ENCODE measurements around the gene PRR33. TPM values are rescaled to one million over a fixed set of nuclear protein-coding genes. Genes with fewer than 3 reads are reported as not detected.

Gene PRR33
- total RNA-seq, 2 donors from 2014 or later, result not detected

- ATAC-seq (no peak), DNase-seq (no peak)
- intact Hi-C loops (cut with DNase I, micrococcal nuclease), result no loop called here
Observed at GRCh38 chr11:1846453-1846932, 45.2 kb downstream of the PRR33 start.

- DNase-seq (no peak), ATAC-seq (no peak)
- intact Hi-C loops (cut with DNase I, micrococcal nuclease), result no loop called here
Observed at GRCh38 chr11:1845561-1846452, 45.9 kb downstream of the PRR33 start.

- ATAC-seq (no peak), DNase-seq (no peak)
- intact Hi-C loops (cut with DNase I, micrococcal nuclease), result no loop called here
Observed at GRCh38 chr11:1845095-1845429, 46.6 kb downstream of the PRR33 start.

- DNase-seq (no peak), ATAC-seq (peak; percentile 81)
- intact Hi-C loops (cut with DNase I, micrococcal nuclease), result no loop called here
Observed at GRCh38 chr11:1844221-1845094, 47.2 kb downstream of the PRR33 start.

- intact Hi-C loops (cut with DNase I, micrococcal nuclease), result no loop called here
- DNase-seq, result no peak
- no peak for ATAC-seq
Observed at GRCh38 chr11:1843796-1844195, 47.9 kb downstream of the PRR33 start.

- no peak for ATAC-seq
- peak in 1 of 2 donors; percentile 4 for DNase-seq
- intact Hi-C loops (cut with DNase I, micrococcal nuclease), result no loop called here
Observed at GRCh38 chr11:1843098-1843473, 48.6 kb downstream of the PRR33 start.

GRCh38 chr11:1842149-1843097, 49.3 kb downstream of the PRR33 start:
- intact Hi-C loops (cut with DNase I, micrococcal nuclease), result no loop called here
- DNase-seq (peak in 1 of 2 donors; percentile 9), ATAC-seq (no peak)

GRCh38 chr11:1841511-1842148, 50.1 kb downstream of the PRR33 start:
- DNase-seq (peak in 1 of 2 donors; percentile 4), ATAC-seq (no peak)
- intact Hi-C loops (cut with DNase I, micrococcal nuclease), result no loop called here

GRCh38 chr11:1840780-1841480, 50.8 kb downstream of the PRR33 start:
- peak in 1 of 2 donors; percentile 7 for DNase-seq
- intact Hi-C loops (cut with DNase I, micrococcal nuclease), result no loop called here

GRCh38 chr11:1839924-1840779, 51.5 kb downstream of the PRR33 start:
- ATAC-seq (no peak), DNase-seq (peak; percentile 61 to 70)
- intact Hi-C loops (cut with DNase I, micrococcal nuclease), result loop anchor here in 1 of 2 donors (10.0 kb wide), 1 partner anchor 315 kb away; no protein-coding TSS in a partner anchor

More at GRCh38 chr11:1840780-1841480, 50.8 kb downstream of the PRR33 start:
- ATAC-seq, result no peak

GRCh38 chr11:1839204-1839923, 52.3 kb downstream of the PRR33 start:
- ATAC-seq (no peak), DNase-seq (peak in 1 of 2 donors; percentile 6)
- intact Hi-C loops (cut with DNase I, micrococcal nuclease), result loop anchor here in 1 of 2 donors (10.0 kb wide), 1 partner anchor 315 kb away; no protein-coding TSS in a partner anchor

GRCh38 chr11:1838426-1839144, 53.1 kb downstream of the PRR33 start, which contains the start of gene TNNI2:
Gene TNNI2 (plus strand): TSS chr11:1838981. CDS start chr11:1839697, 716 bp downstream.
- ATAC-seq, result no peak
- intact Hi-C loops (cut with DNase I, micrococcal nuclease), result loop anchor here in 1 of 2 donors (10.0 kb wide), 1 partner anchor 316 kb away; no protein-coding TSS in a partner anchor
- DNase-seq, result peak in 1 of 2 donors; percentile 24

All from left colon (tissue), 2 donors.